K562 (cell line): ENCODE data around the gene RSBN1L. TPM values are rescaled to one million over a fixed set of nuclear protein-coding genes. Genes with fewer than 3 reads are reported as not detected.
A peak's percentile ranks its signal among the peaks of the same experiment; 100 is the strongest.

Source experiments
- BDP1 ChIP-seq: IDR thresholded peaks from 3 replicates; pipeline ENCODE4 v1.6.1; 2011; ENCODE audit not compliant: insufficient read length, insufficient read depth
- CC2D1A ChIP-seq: fragments of 450-650 bp; IDR thresholded peaks from 2 replicates; pipeline ENCODE4 v1.6.1; 2017; ENCODE audit warnings: mild to moderate bottlenecking
- CREB3 ChIP-seq: fragments of 450-650 bp; conservative IDR thresholded peaks from 2 replicates; pipeline ENCODE4 v1.6.1; 2016; ENCODE audit warnings: missing genetic modification characterization, low read depth, mild to moderate bottlenecking, missing compliant biosample characterization, moderate library complexity
- MEIS2 ChIP-seq: fragments of 450-650 bp; IDR thresholded peaks from 2 replicates; pipeline ENCODE4 v1.6.1; 2014; ENCODE audit warnings: mild to moderate bottlenecking; ENCODE audit not compliant: partially characterized antibody
- MYNN ChIP-seq, 2 experiments: sonication (generic); formaldehyde crosslinking in 1 of 2; IDR thresholded peaks; 2 replicates each; pipeline versions ENCODE4 v1.5.0 to v1.6.1; 2016 to 2020; ENCODE audit warnings: antibody characterized with exemption in 1 of 2, missing genetic modification reagents in 1 of 2
- NFATC3 ChIP-seq: fragments of 450-650 bp; IDR thresholded peaks from 2 replicates; pipeline ENCODE4 v1.6.1; 2017; ENCODE audit warnings: mild to moderate bottlenecking
- NR2C2 ChIP-seq, 2 experiments: fragments of 200-800 bp in 1 of 2; sonication (Bioruptor generic) in 1 of 2; sonication (generic) in 1 of 2; formaldehyde crosslinking in 1 of 2; IDR thresholded peaks; 2 replicates each; pipeline versions ENCODE4 v1.6.1 to v1.8.0; 2016 to 2022; ENCODE audit warnings: mild to moderate bottlenecking in 1 of 2, missing compliant biosample characterization in 1 of 2, missing genetic modification characterization in 1 of 2, missing genetic modification reagents in 1 of 2
- PHB2 ChIP-seq: fragments of 450-650 bp; IDR thresholded peaks from 2 replicates; pipeline ENCODE4 v1.6.1; 2017; ENCODE audit warnings: low read depth
- POLR2G ChIP-seq: fragments of 200-400 bp; formaldehyde crosslinking; IDR thresholded peaks from 2 replicates; pipeline ENCODE4 v1.6.1; 2017; ENCODE audit warnings: low read depth, mild to moderate bottlenecking, antibody characterized with exemption, low read length, moderate library complexity
- SIN3A ChIP-seq, 2 experiments: fragments of 150-350 bp in 1 of 2; IDR thresholded peaks; 2 replicates each; pipeline ENCODE4 v1.6.1; 2011 to 2016; ENCODE audit warnings: borderline replicate concordance in 2 of 2, low read depth in 2 of 2, low read length in 2 of 2, mild to moderate bottlenecking in 2 of 2, moderate library complexity in 2 of 2; ENCODE audit not compliant: control insufficient read depth in 1 of 2
- XRCC4 ChIP-seq: IDR thresholded peaks from one replicate; pipeline ENCODE4 v1.6.1; 2011; ENCODE audit not compliant: insufficient read depth, insufficient read length; ENCODE audit errors: extremely low read depth
- polyA plus RNA-seq, 8 experiments: library from polyadenylated mRNA; depleted of rRNA in 4 of 8; stranded (reverse) in 5 of 8; unstranded in 3 of 8; fragments of >200 nt; fragmentation: Nextera tagmentation in 2 of 8; fragmentation: Illumina TruSeq in 1 of 8; extraction: Ambion mirVana in 2 of 8; extraction: Trizol in 1 of 8; gene quantifications; 2 replicates each; pipeline versions ENCODE4 v1.2.1 to v1.2.3, GENCODE V29; 2011 to 2014; ENCODE audit warnings: inconsistent platforms in 1 of 8, missing spikeins in 1 of 8
- total RNA-seq, 7 experiments: library from RNA; depleted of rRNA in 6 of 7; stranded (reverse); fragments of >200 nt in 6 of 7; fragmentation: Illumina TruSeq in 2 of 7; extraction: Trizol in 2 of 7; gene quantifications; 2 replicates each; pipeline versions ENCODE4 v1.2.1 to v1.2.3, GENCODE V29; 2011 to 2021; ENCODE audit warnings: low replicate concordance in 1 of 7
- TF ChIP-seq, protein P1 (sequence below): fragments of 250-450 bp; sonication (Bioruptor Pico); IDR thresholded peaks from 2 replicates; pipeline ENCODE4 v1.8.0; 2022; ENCODE audit warnings: moderate library complexity, mild to moderate bottlenecking, inconsistent platforms
- TF ChIP-seq, protein P2 (sequence below), 2 experiments: fragments of 450-650 bp in 1 of 2; sonication (generic) in 1 of 2; formaldehyde crosslinking in 1 of 2; IDR thresholded peaks; 2 replicates each; pipeline versions ENCODE4 v1.7.1 to v1.9.0; 2016 to 2022; ENCODE audit warnings: inconsistent platforms in 1 of 2, mild to moderate bottlenecking in 1 of 2, missing genetic modification reagents in 1 of 2
- TF ChIP-seq, protein P3 (sequence below): fragments of 200-800 bp; sonication (Bioruptor generic); IDR thresholded peaks from 2 replicates; pipeline ENCODE4 v1.6.1; 2017; ENCODE audit warnings: missing genetic modification characterization, missing compliant biosample characterization

The RSBN1L gene
- total and polyA plus RNA-seq, 9 of the 15 experiments (the other 6 are each of a cell fraction or from before 2014, with no cell fraction given): 6.2 to 35.2 (median 20.1) TPM

DNA sequence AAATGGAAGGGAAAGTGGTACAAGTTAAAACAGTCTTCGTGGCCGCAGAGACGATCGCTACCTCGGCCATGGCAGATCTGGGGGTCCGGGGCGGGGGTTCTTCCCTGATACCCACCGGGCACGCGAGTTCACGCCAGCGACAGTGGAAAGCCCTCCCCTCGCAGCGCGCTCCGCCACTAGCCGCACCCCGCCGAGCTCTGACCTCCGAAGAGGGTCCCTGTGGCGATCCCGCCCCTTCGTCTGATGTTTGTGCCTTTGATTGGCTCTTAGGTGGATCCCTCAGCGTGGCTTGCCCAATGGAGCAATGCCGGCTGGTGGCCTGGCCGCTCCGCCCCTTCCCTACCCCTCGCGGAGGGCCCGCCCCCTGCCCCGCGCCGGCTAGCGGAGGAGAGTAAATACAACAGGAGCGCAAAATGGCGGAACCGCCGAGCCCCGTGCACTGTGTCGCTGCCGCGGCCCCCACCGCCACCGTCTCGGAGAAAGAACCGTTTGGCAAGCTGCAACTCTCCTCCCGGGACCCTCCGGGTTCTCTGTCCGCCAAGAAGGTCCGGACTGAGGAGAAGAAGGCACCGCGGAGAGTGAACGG lies at the start of gene RSBN1L (continued):
- no peak; the same call in 1 of the 2 replicates for TF ChIP-seq CC2D1A
- no peak for TF ChIP-seq CREB3
- no peak for TF ChIP-seq NFATC3
- peak in 1 of 2 experiments; percentile 79; a peak in 2 of 4 replicates for TF ChIP-seq SIN3A (IDR thresholded peaks at IDR 0.05; ENCODE audit: borderline replicate concordance in 2 of 2, control insufficient read depth in 1 of 2, low read depth in 2 of 2, low read length in 2 of 2)
- TF ChIP-seq, protein P1, sequence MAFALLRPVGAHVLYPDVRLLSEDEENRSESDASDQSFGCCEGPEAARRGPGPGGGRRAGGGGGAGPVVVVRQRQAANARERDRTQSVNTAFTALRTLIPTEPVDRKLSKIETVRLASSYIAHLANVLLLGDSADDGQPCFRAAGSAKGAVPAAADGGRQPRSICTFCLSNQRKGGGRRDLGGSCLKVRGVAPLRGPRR (CRISPR knock-in tag): no peak
- no peak for TF ChIP-seq MYNN (IDR thresholded peaks at IDR 0.05)
- no peak for TF ChIP-seq MYNN (CRISPR knock-in tag; IDR thresholded peaks at IDR 0.05)
- TF ChIP-seq NR2C2 (CRISPR knock-in tag; IDR thresholded peaks at IDR 0.05): peak; percentile 70; the same call in 1 of the 2 replicates
- peak; percentile 91 for TF ChIP-seq NR2C2 (tag; IDR thresholded peaks at IDR 0.05)
- TF ChIP-seq BDP1: no peak
- no peak for TF ChIP-seq PHB2
- TF ChIP-seq, protein P2, sequence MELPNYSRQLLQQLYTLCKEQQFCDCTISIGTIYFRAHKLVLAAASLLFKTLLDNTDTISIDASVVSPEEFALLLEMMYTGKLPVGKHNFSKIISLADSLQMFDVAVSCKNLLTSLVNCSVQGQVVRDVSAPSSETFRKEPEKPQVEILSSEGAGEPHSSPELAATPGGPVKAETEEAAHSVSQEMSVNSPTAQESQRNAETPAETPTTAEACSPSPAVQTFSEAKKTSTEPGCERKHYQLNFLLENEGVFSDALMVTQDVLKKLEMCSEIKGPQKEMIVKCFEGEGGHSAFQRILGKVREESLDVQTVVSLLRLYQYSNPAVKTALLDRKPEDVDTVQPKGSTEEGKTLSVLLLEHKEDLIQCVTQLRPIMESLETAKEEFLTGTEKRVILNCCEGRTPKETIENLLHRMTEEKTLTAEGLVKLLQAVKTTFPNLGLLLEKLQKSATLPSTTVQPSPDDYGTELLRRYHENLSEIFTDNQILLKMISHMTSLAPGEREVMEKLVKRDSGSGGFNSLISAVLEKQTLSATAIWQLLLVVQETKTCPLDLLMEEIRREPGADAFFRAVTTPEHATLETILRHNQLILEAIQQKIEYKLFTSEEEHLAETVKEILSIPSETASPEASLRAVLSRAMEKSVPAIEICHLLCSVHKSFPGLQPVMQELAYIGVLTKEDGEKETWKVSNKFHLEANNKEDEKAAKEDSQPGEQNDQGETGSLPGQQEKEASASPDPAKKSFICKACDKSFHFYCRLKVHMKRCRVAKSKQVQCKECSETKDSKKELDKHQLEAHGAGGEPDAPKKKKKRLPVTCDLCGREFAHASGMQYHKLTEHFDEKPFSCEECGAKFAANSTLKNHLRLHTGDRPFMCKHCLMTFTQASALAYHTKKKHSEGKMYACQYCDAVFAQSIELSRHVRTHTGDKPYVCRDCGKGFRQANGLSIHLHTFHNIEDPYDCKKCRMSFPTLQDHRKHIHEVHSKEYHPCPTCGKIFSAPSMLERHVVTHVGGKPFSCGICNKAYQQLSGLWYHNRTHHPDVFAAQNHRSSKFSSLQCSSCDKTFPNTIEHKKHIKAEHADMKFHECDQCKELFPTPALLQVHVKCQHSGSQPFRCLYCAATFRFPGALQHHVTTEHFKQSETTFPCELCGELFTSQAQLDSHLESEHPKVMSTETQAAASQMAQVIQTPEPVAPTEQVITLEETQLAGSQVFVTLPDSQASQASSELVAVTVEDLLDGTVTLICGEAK (IDR thresholded peaks at IDR 0.05): no peak
- TF ChIP-seq, protein P2 (CRISPR knock-in tag; IDR thresholded peaks at IDR 0.05): no peak
- TF ChIP-seq MEIS2: no peak
- peak; percentile 97 for TF ChIP-seq POLR2G
- TF ChIP-seq, protein P3, sequence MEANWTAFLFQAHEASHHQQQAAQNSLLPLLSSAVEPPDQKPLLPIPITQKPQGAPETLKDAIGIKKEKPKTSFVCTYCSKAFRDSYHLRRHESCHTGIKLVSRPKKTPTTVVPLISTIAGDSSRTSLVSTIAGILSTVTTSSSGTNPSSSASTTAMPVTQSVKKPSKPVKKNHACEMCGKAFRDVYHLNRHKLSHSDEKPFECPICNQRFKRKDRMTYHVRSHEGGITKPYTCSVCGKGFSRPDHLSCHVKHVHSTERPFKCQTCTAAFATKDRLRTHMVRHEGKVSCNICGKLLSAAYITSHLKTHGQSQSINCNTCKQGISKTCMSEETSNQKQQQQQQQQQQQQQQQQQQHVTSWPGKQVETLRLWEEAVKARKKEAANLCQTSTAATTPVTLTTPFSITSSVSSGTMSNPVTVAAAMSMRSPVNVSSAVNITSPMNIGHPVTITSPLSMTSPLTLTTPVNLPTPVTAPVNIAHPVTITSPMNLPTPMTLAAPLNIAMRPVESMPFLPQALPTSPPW (CRISPR knock-in tag): peak; percentile 59; the same call in 1 of the 2 replicates
- no peak for TF ChIP-seq XRCC4
